HEK293 (cell line): ENCODE measurements around the gene PTPRN2.

Experiments used
- CTCF ChIA-PET: fragments of 350-600 bp; formaldehyde crosslinking; extraction: SDS; loops from one replicate; lab custom pipeline; 2021; ENCODE audit warnings: antibody characterized with exemption; lab: Yijun Ruan, JAX
- POLR2A ChIA-PET: fragments of 300-600 bp; formaldehyde crosslinking; extraction: SDS; loops from one replicate; lab custom pipeline; 2020; ENCODE audit warnings: antibody characterized with exemption, inconsistent platforms; lab: Yijun Ruan, JAX
- H3K27ac ChIP-seq: fragments of 200-500 bp; sonication (Bioruptor generic); 2 replicates; pipeline ENCODE4 v1.5.1; 2014; ENCODE audit warnings: low read depth, low read length, control low read depth, inconsistent platforms; ENCODE audit errors: extremely low read depth
- H3K36me3 ChIP-seq, 2 experiments: fragments of 200-500 bp in 1 of 2; sonication (Bioruptor generic) in 1 of 2; 1 replicate in 1 of 2; 2 replicates in 1 of 2; pipeline ENCODE4 v1.5.1; 2014 to 2017; ENCODE audit warnings: inconsistent platforms in 2 of 2, low read length in 2 of 2; ENCODE audit not compliant: control insufficient read depth in 2 of 2, insufficient read depth in 1 of 2
- H3K4me1 ChIP-seq: fragments of 200-500 bp; sonication (Bioruptor generic); 2 replicates; pipeline ENCODE4 v1.5.1; 2014; ENCODE audit warnings: mild to moderate bottlenecking, low read length, inconsistent platforms; ENCODE audit not compliant: control insufficient read depth, insufficient read depth
- H3K4me3 ChIP-seq: 2 replicates; pipeline ENCODE4 v1.5.1; 2011; ENCODE audit warnings: low read depth, mild to moderate bottlenecking, control low read depth, low read length, moderate library complexity
- H3K9me3 ChIP-seq: fragments of 200-500 bp; sonication (Bioruptor generic); 2 replicates; pipeline ENCODE4 v1.5.1; 2014; ENCODE audit warnings: low read depth, low read length, inconsistent platforms; ENCODE audit not compliant: control insufficient read depth, insufficient read depth
- GLI2 ChIP-seq: fragments of 450-650 bp; formaldehyde crosslinking; IDR thresholded peaks from 2 replicates; pipeline ENCODE4; 2017; ENCODE audit warnings: missing biosample characterization, missing genetic modification characterization, low read depth, borderline replicate concordance
- PRDM2 ChIP-seq: fragments of 450-650 bp; formaldehyde crosslinking; IDR thresholded peaks from 2 replicates; pipeline ENCODE4 v1.5.1; 2016; ENCODE audit warnings: missing biosample characterization, missing genetic modification characterization, borderline replicate concordance
- PRDM4 ChIP-seq: fragments of 450-650 bp; formaldehyde crosslinking; IDR thresholded peaks from 2 replicates; pipeline ENCODE4 v1.5.1; 2017; ENCODE audit warnings: missing biosample characterization, missing genetic modification characterization
- TRIM28 ChIP-seq: IDR thresholded peaks from 2 replicates; pipeline ENCODE4 v1.6.1; 2011; ENCODE audit warnings: low read length, control low read depth, borderline replicate concordance
- ZBTB21 ChIP-seq: fragments of 450-650 bp; formaldehyde crosslinking; IDR thresholded peaks from 2 replicates; pipeline ENCODE4 v1.5.1; 2017; ENCODE audit warnings: missing biosample characterization, missing genetic modification characterization
- ZNF18 ChIP-seq: fragments of 450-650 bp; formaldehyde crosslinking; IDR thresholded peaks from 2 replicates; pipeline ENCODE4 v1.5.1; 2016; ENCODE audit warnings: missing biosample characterization, missing genetic modification characterization
- ZNF221 ChIP-seq: fragments of 450-650 bp; formaldehyde crosslinking; IDR thresholded peaks from 2 replicates; pipeline ENCODE4 v1.5.1; 2017; ENCODE audit warnings: missing biosample characterization, missing genetic modification characterization, borderline replicate concordance
- ZNF311 ChIP-seq: fragments of 450-650 bp; formaldehyde crosslinking; IDR thresholded peaks from 2 replicates; pipeline ENCODE4 v1.5.1; 2017; ENCODE audit warnings: missing biosample characterization, missing genetic modification characterization, borderline replicate concordance
- ZNF341 ChIP-seq: fragments of 450-650 bp; formaldehyde crosslinking; IDR thresholded peaks from 2 replicates; pipeline ENCODE4; 2016; ENCODE audit warnings: low read depth, missing biosample characterization, missing genetic modification characterization
- ZNF350 ChIP-seq: fragments of 450-650 bp; formaldehyde crosslinking; IDR thresholded peaks from 2 replicates; pipeline ENCODE4 v1.5.0; 2017; ENCODE audit warnings: missing biosample characterization, mild to moderate bottlenecking, missing genetic modification characterization
- ZNF391 ChIP-seq: fragments of 450-650 bp; formaldehyde crosslinking; IDR thresholded peaks from 2 replicates; pipeline ENCODE4 v1.5.1; 2016; ENCODE audit warnings: low read depth, missing biosample characterization, missing genetic modification characterization, borderline replicate concordance
- ZNF423 ChIP-seq: fragments of 450-650 bp; formaldehyde crosslinking; IDR thresholded peaks from 2 replicates; pipeline ENCODE4 v1.5.1; 2016; ENCODE audit warnings: missing biosample characterization, missing genetic modification characterization
- ZNF433 ChIP-seq: fragments of 450-650 bp; formaldehyde crosslinking; IDR thresholded peaks from 2 replicates; pipeline ENCODE4 v1.5.1; 2016; ENCODE audit warnings: missing biosample characterization, missing genetic modification characterization, low read depth
- ZNF501 ChIP-seq: fragments of 450-650 bp; formaldehyde crosslinking; IDR thresholded peaks from 2 replicates; pipeline ENCODE4 v1.5.1; 2016; ENCODE audit warnings: missing biosample characterization, missing genetic modification characterization
- ZNF521 ChIP-seq: fragments of 450-650 bp; formaldehyde crosslinking; IDR thresholded peaks from 2 replicates; pipeline ENCODE4 v1.5.1; 2017; ENCODE audit warnings: missing biosample characterization, mild to moderate bottlenecking, missing genetic modification characterization
- ZNF544 ChIP-seq: fragments of 450-650 bp; formaldehyde crosslinking; IDR thresholded peaks from 2 replicates; pipeline ENCODE4 v1.5.0; 2017; ENCODE audit warnings: missing biosample characterization, missing genetic modification characterization
- ZNF560 ChIP-seq: fragments of 450-650 bp; formaldehyde crosslinking; IDR thresholded peaks from 2 replicates; pipeline ENCODE4 v1.5.1; 2017; ENCODE audit warnings: missing biosample characterization, missing genetic modification characterization, borderline replicate concordance
- ZNF600 ChIP-seq: fragments of 450-650 bp; formaldehyde crosslinking; IDR thresholded peaks from 2 replicates; pipeline ENCODE4 v1.5.1; 2016; ENCODE audit warnings: missing biosample characterization, missing genetic modification characterization
- ZNF621 ChIP-seq: fragments of 450-650 bp; formaldehyde crosslinking; IDR thresholded peaks from 2 replicates; pipeline ENCODE4 v1.5.1; 2017; ENCODE audit warnings: missing biosample characterization, missing genetic modification characterization
- ZNF654 ChIP-seq: fragments of 450-650 bp; formaldehyde crosslinking; IDR thresholded peaks from 2 replicates; pipeline ENCODE4 v1.5.1; 2016; ENCODE audit warnings: low read depth, missing biosample characterization, missing genetic modification characterization
- ZNF692 ChIP-seq: fragments of 450-650 bp; formaldehyde crosslinking; IDR thresholded peaks from 2 replicates; pipeline ENCODE4 v1.5.1; 2016; ENCODE audit warnings: missing biosample characterization, missing genetic modification characterization
- ZNF791 ChIP-seq: fragments of 450-650 bp; formaldehyde crosslinking; IDR thresholded peaks from 2 replicates; pipeline ENCODE4 v1.5.1; 2016; ENCODE audit warnings: missing biosample characterization, missing genetic modification characterization
- ZNF792 ChIP-seq: fragments of 450-650 bp; formaldehyde crosslinking; IDR thresholded peaks from 2 replicates; pipeline ENCODE4 v1.5.1; 2016; ENCODE audit warnings: missing biosample characterization, missing genetic modification characterization
- ZNF830 ChIP-seq: fragments of 450-650 bp; IDR thresholded peaks from 2 replicates; pipeline ENCODE4 v1.5.0; 2018; ENCODE audit warnings: missing biosample characterization, missing genetic modification characterization, low read depth, mild to moderate bottlenecking, moderate library complexity
- ZNF843 ChIP-seq: fragments of 450-650 bp; formaldehyde crosslinking; IDR thresholded peaks from 2 replicates; pipeline ENCODE4 v1.5.1; 2016; ENCODE audit warnings: missing biosample characterization, missing genetic modification characterization

Gene PTPRN2

GRCh38 chr7:157824011-157824818, 763.4 kb downstream of the PTPRN2 start:
- Histone ChIP-seq H3K27ac (no peak overlapping the region), H3K9me3 (no peaks in the 10 kb centered on the region), H3K36me3 (no peaks in the 10 kb centered on the region), H3K4me3 (no peak overlapping the region), H3K4me1 (no peaks in the 10 kb centered on the region)
- TF ChIP-seq ZNF521 (tag by site-specific recombination) = no peak
- no peak for TF ChIP-seq ZNF18 (tag by site-specific recombination)
- no peak for TF ChIP-seq ZNF391 (tag by site-specific recombination)
- TF ChIP-seq ZNF621 (tag by site-specific recombination) = no peak
- TF ChIP-seq ZNF792 (tag by site-specific recombination) = no peak
- TF ChIP-seq ZNF311 = no peak
- no peak for TF ChIP-seq ZNF600 (tag by site-specific recombination)
- no peak for TF ChIP-seq ZNF791
- no peak for TF ChIP-seq TRIM28
- no peak for TF ChIP-seq ZNF692 (tag by site-specific recombination)
- TF ChIP-seq GLI2 (tag by site-specific recombination) = no peak
- no peak for TF ChIP-seq ZBTB21
- TF ChIP-seq ZNF433 (tag by site-specific recombination) = no peak
- TF ChIP-seq PRDM2 (tag by site-specific recombination) = no peak
- ChIA-PET CTCF (no interaction called here), POLR2A (no interaction called here)

- H3K36me3 ChIP-seq = no peaks in the 10 kb centered on the region
- no peaks in the 10 kb centered on the region for H3K4me1 ChIP-seq
- ChIA-PET POLR2A (no interaction called here), CTCF (no interaction called here)
- H3K27ac ChIP-seq = no peak overlapping the region
- no peaks in the 10 kb centered on the region for H3K9me3 ChIP-seq
- no peak overlapping the region for H3K4me3 ChIP-seq
- TF ChIP-seq ZNF654 (tag by site-specific recombination) (no peak), ZNF843 (no peak), ZNF221 (tag by site-specific recombination) (no peak), ZNF423 (tag by site-specific recombination) (no peak), ZNF341 (no peak), PRDM4 (tag by site-specific recombination) (no peak), ZNF350 (tag by site-specific recombination) (no peak), ZNF621 (tag by site-specific recombination) (0 out of 2 replicates have a peak, but pooled peaks have one; percentile 36), ZNF501 (no peak), ZNF544 (tag by site-specific recombination) (no peak), ZNF830 (no peak), ZNF560 (tag by site-specific recombination) (no peak), ZNF600 (tag by site-specific recombination) (no peak)
These were observed 765.0 kb downstream of the PTPRN2 start for GRCh38 chr7:157822688-157823031.
